HEK293T (cell line): ENCODE data around the gene BLTP2.
"Not testable (repeated sequence)": the region's sequence is repeated elsewhere in the genome, so short reads cannot be mapped to it uniquely, and the experiment has no call there.

ENCODE experiments used
- CTCF ChIA-PET: fragments of 350-600 bp; formaldehyde crosslinking; extraction: SDS; loops from one replicate; lab custom pipeline; 2021; ENCODE audit warnings: antibody characterized with exemption, inconsistent platforms; lab: Yijun Ruan, JAX
- POLR2A ChIA-PET: fragments of 350-600 bp; formaldehyde crosslinking; extraction: SDS; loops from one replicate; lab custom pipeline; 2020; ENCODE audit warnings: antibody characterized with exemption, inconsistent platforms; lab: Yijun Ruan, JAX
- DNase-seq: peaks from one replicate; pipeline ENCODE4 v3.0.0; 2012; ENCODE audit warnings: mixed read lengths; ENCODE audit errors: extremely low spot score
- ARNT ChIP-seq: fragments of 450-650 bp; IDR thresholded peaks from 2 replicates; pipeline ENCODE4 v1.6.1; 2017; ENCODE audit warnings: mild to moderate bottlenecking
- BHLHE40 ChIP-seq: fragments of 450-650 bp; IDR thresholded peaks from 2 replicates; pipeline ENCODE4 v1.6.1; 2016; ENCODE audit warnings: mild to moderate bottlenecking, moderate library complexity, borderline replicate concordance
- CTBP1 ChIP-seq: fragments of 450-650 bp; IDR thresholded peaks from 2 replicates; pipeline ENCODE4 v1.6.1; 2016; ENCODE audit warnings: borderline replicate concordance
- ELF4 ChIP-seq: fragments of 450-650 bp; IDR thresholded peaks from 2 replicates; pipeline ENCODE4 v1.6.1; 2017; ENCODE audit warnings: antibody characterized with exemption
- FOXA1 ChIP-seq: fragments of 450-650 bp; IDR thresholded peaks from 2 replicates; pipeline ENCODE4 v1.6.1; 2016; ENCODE audit warnings: mild to moderate bottlenecking
- FOXK2 ChIP-seq: fragments of 450-650 bp; IDR thresholded peaks from 2 replicates; pipeline ENCODE4 v1.6.1; 2016; ENCODE audit warnings: mild to moderate bottlenecking
- FOXM1 ChIP-seq: fragments of 450-650 bp; IDR thresholded peaks from 2 replicates; pipeline ENCODE4 v1.6.1; 2017; ENCODE audit warnings: mild to moderate bottlenecking, borderline replicate concordance
- HDGF ChIP-seq: fragments of 450-650 bp; IDR thresholded peaks from 2 replicates; pipeline ENCODE4 v1.6.1; 2017; ENCODE audit warnings: antibody characterized with exemption, borderline replicate concordance
- L3MBTL2 ChIP-seq: fragments of 450-650 bp; conservative IDR thresholded peaks from 2 replicates; pipeline ENCODE4 v1.6.1; 2016; ENCODE audit warnings: mild to moderate bottlenecking
- LEF1 ChIP-seq: fragments of 450-650 bp; IDR thresholded peaks from 2 replicates; pipeline ENCODE4 v1.6.1; 2017; ENCODE audit warnings: mild to moderate bottlenecking, borderline replicate concordance
- NFRKB ChIP-seq: fragments of 450-650 bp; IDR thresholded peaks from 2 replicates; pipeline ENCODE4 v1.6.1; 2016; ENCODE audit warnings: mild to moderate bottlenecking, moderate library complexity
- PKNOX1 ChIP-seq: fragments of 450-650 bp; IDR thresholded peaks from 2 replicates; pipeline ENCODE4 v1.6.1; 2016
- SP1 ChIP-seq: fragments of 450-650 bp; IDR thresholded peaks from 2 replicates; pipeline ENCODE4 v1.6.1; 2017
- SUZ12 ChIP-seq: fragments of 450-650 bp; IDR thresholded peaks from 2 replicates; pipeline ENCODE4 v1.6.1; 2016; ENCODE audit warnings: mild to moderate bottlenecking
- TARDBP ChIP-seq: fragments of 450-650 bp; IDR thresholded peaks from 2 replicates; pipeline ENCODE4 v1.6.1; 2016
- ZNF384 ChIP-seq: fragments of 450-650 bp; IDR thresholded peaks from 2 replicates; pipeline ENCODE4 v1.6.1; 2016

BLTP2 gene

GRCh38 chr17:28661635-28662526 is 16.9 kb upstream of the BLTP2 start, which contains the start of the genes SDF2 and SUPT6H:
Gene SDF2, minus strand, starts transcription at chr17:28661906. Its CDS starts 30 bp downstream, at chr17:28661876.
Gene SUPT6H, plus strand, starts transcription at chr17:28662205. Its CDS starts 11,197 bp downstream, at chr17:28673402.
- POLR2A ChIA-PET: interaction anchor here (0.7 to 4.1 kb wide), 25 partner anchors 9 to 180 kb away, joined by 3 to 94 read pairs (median 5); partner anchors contain the start of genes BLTP2, FAM222B, NEK8 and PIGS
- TF ChIP-seq SP1 (no peak), BHLHE40 (no peak), L3MBTL2 (peak; percentile 72), FOXK2 (no peak), ELF4 (peak; percentile 42; the same call in 1 of the 2 replicates), ARNT (no peak)

GRCh38 chr17:28659497-28659881 is 14.5 kb upstream of the BLTP2 start:
- DNase-seq, POLR2A ChIA-PET, CTCF ChIA-PET: not testable (repeated sequence)

More at GRCh38 chr17:28661635-28662526, 16.9 kb upstream of the BLTP2 start, which contains the start of the genes SDF2 and SUPT6H:
- DNase-seq: peak; percentile 89
- CTCF ChIA-PET: interaction anchor here (0.6 to 1.9 kb wide), 4 partner anchors 9 to 387 kb away, joined by 3 to 8 read pairs (median 3); partner anchors contain the start of gene BLTP2

GRCh38 chr17:28658766-28659496 is 14.0 kb upstream of the BLTP2 start:
- CTCF ChIA-PET, DNase-seq, POLR2A ChIA-PET: not testable (repeated sequence)

- POLR2A ChIA-PET: interaction anchor here (1.6 kb wide), 1 partner anchor 14 kb away, joined by 8 read pairs; the partner anchor contains the start of gene BLTP2
- DNase-seq, CTCF ChIA-PET: not testable (repeated sequence)
Observed at GRCh38 chr17:28658342-28658741, 13.4 kb upstream of the BLTP2 start.

GRCh38 chr17:28657756-28658155 is 12.8 kb upstream of the BLTP2 start:
- ChIA-PET CTCF (no interaction called here), POLR2A (interaction anchor here (1.6 kb wide), 1 partner anchor 13 kb away, joined by 8 read pairs; the partner anchor contains the start of gene BLTP2)
- TF ChIP-seq HDGF: no peak
- TF ChIP-seq FOXK2: no peak
- TF ChIP-seq BHLHE40: no peak
- TF ChIP-seq ZNF384: no peak
- TF ChIP-seq ELF4: no peak
- no peak for TF ChIP-seq FOXM1
- TF ChIP-seq L3MBTL2: no peak
- no peak for TF ChIP-seq FOXA1
- TF ChIP-seq TARDBP: no peak
- no peak for TF ChIP-seq LEF1
- TF ChIP-seq ARNT: no peak
- no peak for TF ChIP-seq CTBP1
- TF ChIP-seq PKNOX1: no peak
- TF ChIP-seq SP1: no peak
- TF ChIP-seq SUZ12: no peak
- TF ChIP-seq NFRKB: no peak
- no peak for DNase-seq

GRCh38 chr17:28655160-28655559 is 10.2 kb upstream of the BLTP2 start:
- ChIA-PET CTCF (no interaction called here), POLR2A (interaction anchor here (1.3 kb wide), 1 partner anchor 11 kb away, joined by 4 read pairs; no protein-coding TSS in a partner anchor)
- TF ChIP-seq ARNT (no peak), HDGF (no peak), ZNF384 (no peak), LEF1 (no peak), BHLHE40 (no peak), SP1 (no peak), SUZ12 (no peak), L3MBTL2 (no peak), CTBP1 (no peak), TARDBP (no peak), NFRKB (no peak), PKNOX1 (no peak), FOXK2 (no peak)
- no peak for DNase-seq
